NCI-H2029 treated with DMSO at 0.1 percent for 48 hours (cell line): Measurements from ENCODE around the gene RFX1.
"Not testable (repeated sequence)": the region's sequence is repeated elsewhere in the genome, so short reads cannot be mapped to it uniquely, and the experiment has no call there.

ENCODE experiments used
- DNase-seq: peaks from one replicate; lab custom pipeline; 2025; lab: John Stamatoyannopoulos, UW

The RFX1 gene

DNA sequence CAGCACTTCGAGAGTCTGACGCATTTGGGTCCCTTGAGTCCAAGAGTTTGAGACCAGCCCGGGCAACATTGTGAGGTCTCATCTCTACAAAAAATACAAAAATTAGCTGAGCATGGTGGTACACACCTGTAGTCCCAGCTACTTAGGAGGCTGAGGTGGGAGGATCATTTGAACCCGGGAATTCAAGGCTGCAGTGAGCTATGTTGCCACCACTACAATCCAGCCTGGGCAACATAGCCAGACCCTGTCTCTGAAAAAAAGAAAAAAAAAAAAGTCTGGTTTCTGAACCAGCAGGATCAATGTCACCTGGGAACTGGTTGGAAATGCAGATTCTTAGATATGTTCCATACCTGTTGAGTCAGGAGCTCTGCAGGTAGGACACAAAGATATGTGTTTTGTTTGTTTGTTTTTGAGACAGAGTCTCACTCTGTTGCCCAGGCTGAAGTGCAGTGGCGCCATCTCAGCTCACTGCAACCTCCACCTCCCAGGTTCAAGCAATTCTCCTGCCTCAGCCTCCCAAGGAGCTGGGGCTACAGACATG, 20.6 kb upstream of the RFX1 start:
- DNase-seq: not testable (repeated sequence)

DNA sequence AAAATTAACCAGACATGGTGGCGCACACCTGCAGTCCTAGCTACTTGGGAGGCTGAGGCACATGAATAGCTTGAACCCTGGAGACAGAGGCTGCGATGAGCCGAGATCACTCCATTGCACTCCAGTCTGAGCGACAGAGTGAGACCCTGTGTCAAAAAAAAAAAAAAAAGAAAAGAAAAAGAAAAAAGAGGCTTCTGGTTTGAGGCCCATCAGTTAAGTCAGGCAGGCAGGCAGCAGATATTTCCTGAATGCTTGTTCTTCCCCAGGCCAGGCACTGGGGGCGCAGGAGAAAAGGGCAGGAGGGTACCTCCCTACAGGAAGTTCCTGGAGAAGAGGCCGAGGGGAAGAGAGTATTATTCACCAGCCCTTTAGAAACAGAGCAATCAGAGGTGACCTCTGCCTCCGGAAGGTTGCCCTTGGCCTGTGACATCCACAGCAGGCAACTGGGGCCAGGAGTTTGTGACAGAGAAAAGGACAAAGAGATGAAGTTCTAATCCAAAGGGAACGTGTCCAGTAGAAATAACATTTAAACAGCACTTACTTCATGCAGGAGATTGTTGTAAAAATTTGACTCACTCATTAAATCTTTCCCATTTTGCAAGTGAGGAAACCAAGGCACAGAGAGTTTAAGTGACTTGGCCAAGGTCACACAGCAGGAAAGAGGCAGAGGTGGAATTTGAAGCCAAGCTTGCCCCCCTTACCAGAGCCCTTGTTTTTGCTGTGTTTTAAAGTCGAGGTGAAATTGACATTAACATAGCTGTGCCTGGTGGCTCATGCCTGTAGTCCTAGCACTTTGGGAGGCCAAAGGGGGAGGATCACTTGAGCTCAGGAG, 17.5 kb upstream of the RFX1 start:
- DNase-seq: no peak

DNA sequence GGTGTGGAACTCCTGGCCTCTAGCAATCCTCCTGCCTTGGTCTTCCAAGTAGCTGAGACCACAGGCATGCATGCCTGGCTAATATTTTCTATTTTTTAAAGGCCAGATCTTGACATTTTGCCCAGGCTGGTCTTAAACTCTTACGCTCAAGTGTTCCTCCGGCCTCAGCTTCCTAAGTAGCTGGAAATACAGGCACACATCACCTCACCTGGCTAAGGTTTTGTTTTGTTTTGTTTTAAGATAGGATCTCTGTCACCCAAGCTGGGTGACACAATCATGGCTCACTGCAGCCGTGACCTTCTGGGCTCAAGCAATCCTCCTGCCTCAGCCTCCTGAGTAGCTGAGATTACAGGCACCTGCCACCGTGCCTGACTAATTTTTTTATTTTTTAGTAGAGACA, 16.3 kb upstream of the RFX1 start:
- DNase-seq: no peak

DNA sequence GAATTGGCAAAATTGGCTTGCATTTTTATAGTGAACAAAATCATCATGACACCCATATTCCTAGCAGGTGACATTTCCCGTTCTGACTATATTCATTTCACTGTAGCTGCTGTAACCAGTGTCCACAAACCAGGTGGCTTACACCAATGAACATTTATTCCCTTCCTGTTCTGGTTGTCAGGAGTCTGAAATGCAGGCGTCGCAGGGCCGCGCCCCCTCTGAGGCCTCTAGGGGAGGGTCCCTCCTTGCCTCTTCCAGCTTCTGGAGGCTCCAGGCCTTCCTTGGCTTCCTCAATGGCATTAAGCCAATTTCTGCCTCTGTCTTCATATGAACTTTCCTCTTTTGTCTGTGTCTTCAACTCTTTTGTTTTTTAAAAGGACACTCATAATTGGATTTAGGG, 15.4 kb upstream of the RFX1 start:
- DNase-seq: no peak

DNA sequence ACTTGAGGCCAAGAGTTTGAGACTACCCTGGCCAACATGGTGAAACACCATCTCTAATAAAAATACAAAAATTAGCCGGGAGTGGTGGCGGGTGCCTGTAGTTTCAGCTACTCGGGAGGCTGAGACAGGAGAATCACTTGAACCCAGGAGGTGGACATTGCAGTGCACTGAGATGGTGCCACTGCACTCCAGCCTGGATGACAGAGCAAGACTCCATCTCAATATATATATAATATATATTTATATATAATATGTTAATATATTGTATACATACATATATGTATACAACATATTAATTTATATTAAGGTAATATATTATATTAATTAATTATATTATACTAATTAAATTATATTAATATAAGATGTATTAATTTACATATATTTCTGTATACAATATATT, 13.6 kb upstream of the RFX1 start:
- DNase-seq: not testable (repeated sequence)

DNA sequence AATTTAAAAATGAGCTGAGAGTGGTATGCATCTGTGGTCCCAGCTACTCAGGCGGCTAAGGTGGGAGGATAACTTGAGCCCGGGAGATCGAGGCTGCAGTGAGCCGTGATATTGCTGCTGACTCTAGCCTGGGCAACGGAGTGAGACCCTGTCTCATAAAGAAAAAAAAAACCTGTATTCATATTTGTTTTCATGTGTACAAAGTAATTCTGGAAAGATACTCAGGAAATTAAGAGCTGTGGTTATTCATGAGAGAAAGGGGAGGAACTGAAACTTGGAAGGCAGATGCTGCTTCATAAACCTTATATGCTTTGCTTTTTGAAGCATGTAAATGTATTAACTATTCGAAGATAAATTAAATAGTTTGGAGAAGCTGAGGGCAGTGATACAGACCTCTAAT, 13.0 kb upstream of the RFX1 start:
- no peak for DNase-seq

DNA sequence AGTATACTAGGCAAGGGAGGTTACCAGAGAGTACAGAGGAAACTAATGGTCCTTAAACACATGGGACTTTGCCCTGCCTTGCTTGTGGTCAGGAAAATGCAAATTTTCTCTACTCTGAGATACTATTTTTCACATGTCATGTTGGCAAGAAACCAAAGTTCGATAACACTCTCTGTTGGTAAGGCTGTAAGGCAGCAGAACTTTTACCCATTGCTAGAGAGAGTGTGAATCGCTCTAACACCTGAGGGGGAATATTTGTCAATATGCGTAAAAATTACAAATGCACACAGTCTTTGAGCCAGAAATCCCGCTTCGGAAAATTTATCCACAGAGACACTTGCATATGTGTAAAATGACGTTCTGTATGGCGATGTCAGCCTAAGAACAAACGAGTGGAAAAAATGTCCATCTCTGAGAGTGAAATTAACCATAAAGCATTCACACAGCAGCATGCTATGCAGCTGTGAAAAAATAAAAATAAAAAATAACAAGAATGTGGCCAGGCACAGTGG, 9.5 kb upstream of the RFX1 start:
- DNase-seq: no peak

DNA sequence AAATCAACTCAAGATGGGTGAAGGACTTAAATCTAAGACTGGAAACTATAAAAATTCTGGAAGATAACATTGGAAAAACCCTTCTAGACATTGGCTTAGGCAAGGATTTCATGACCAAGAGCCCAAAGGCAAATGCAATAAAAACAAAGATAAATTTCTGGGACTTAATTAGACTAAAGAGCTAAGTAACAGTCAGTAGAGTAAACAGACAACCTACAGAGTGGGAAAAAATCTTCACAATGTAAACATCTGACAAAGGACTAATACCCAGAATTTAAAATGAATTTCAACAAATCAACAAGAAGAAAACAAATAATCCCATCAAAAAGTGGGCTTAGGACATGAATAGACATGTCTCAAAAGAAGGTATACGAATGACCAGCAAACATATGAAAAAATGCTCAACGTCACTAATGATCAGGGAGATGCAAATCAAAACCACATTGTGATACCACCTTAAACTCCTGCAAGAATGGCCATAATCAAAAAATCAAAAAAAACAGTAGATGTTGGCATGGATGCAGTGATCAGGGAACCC, 6.3 kb upstream of the RFX1 start:
- DNase-seq: no peak

DNA sequence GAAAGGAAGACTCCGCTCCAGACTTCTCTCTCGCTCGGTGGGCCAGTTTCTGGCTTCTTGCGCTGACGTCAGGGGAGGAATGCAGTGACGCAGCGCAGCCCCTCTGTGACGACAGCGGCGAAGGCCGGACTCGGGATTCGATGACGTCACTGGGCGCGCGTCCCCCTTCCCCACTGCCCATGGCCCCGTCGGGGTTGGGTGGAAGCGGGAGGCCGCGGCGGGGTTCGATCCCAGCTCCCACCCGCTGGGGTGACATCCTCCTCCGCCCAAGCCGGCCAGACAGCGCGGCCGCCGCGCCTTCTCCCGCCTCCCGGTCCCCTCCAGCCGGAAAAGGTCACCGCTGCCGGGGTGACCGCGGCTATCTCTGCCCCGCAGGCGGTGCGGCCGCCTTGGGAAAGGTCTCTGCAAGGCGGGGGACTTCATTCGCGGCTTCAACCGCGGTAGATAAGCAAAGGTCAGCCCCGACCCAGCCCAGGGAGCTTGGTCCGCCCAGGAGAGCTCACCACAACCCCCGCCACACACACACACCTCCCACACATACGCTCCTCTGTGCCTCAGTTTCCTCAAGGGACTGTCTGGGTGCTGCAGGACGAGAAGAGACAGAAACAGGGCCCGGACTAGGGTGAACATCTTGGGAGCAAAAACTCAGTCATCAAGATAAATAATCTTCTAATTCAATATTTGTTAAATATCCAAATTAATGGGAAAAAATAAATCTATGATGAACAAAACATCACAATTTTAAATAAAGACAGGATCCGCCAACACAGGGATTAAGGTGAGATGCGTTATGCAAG, 844 bp upstream of the RFX1 start:
- DNase-seq: no peak

DNA sequence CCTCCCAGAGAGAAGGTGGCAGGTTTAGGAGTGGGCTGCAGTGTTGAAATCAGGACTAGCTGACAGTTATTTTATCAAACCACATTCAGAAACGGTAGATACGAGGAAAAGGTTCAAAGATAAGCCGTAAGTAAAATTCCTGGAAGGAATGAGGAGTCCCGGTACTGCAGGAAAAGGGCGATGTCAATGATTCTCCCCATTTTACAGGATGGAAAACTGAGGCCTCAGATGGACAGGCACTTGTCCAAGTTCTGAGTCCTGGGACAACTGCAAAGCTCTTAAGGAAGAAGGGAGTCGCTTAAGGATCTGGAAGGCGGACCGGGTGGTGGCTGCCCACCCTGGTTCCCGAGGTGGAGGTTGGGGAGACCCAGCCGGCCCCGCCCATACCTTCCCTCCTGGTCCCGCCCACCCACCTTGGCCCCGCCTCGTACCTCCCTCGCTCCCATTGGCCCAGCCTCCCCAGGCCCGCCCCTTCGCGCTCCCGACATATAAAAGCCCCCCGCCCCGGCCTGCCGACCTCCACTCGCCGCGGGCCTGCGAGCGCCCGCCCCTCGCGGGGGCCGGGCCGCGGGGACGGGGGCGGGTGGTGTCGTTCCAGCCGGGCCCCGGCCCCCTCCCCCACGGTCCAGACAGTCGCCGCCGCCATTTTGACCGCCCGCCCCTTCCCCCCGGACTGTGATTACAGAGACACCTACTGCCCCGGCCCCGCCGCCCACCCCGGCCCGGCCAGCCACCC, 603 bp downstream of the RFX1 start:
- no peak for DNase-seq

DNA sequence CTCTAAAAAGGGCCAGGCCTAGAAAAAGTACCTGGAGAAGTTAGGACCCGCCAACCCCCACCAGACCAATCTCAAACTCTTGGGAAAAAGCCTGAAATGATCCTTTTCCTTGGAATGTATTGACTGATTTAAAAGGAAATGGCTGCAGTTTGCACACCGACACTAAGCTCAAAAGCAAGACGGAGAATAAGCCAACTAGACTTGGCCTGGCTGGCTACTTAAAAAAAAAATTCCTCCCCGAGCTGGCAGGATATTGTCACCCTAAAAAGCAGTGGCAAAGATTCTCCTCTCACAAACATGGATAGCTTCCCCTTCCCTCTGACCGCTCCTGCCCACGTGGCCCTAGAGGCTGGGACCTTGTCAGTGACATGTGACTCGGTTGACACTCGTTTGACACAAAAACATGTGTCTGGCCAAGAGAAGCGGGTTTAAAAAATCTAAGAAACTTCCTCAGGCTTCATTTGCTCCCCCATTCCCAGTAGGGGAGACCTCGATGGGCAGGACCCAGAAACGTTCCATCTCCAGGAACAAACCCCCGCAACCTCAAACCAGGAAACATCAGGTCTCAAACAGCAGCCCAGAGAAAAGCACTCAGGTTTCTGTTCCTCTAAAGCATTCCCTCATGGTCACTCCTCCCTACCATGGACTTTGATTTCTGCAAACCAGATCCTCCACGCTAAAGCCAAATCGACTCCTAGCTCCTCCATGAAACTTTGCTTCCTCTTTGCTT, 1.3 kb downstream of the RFX1 start:
- DNase-seq: no peak

DNA sequence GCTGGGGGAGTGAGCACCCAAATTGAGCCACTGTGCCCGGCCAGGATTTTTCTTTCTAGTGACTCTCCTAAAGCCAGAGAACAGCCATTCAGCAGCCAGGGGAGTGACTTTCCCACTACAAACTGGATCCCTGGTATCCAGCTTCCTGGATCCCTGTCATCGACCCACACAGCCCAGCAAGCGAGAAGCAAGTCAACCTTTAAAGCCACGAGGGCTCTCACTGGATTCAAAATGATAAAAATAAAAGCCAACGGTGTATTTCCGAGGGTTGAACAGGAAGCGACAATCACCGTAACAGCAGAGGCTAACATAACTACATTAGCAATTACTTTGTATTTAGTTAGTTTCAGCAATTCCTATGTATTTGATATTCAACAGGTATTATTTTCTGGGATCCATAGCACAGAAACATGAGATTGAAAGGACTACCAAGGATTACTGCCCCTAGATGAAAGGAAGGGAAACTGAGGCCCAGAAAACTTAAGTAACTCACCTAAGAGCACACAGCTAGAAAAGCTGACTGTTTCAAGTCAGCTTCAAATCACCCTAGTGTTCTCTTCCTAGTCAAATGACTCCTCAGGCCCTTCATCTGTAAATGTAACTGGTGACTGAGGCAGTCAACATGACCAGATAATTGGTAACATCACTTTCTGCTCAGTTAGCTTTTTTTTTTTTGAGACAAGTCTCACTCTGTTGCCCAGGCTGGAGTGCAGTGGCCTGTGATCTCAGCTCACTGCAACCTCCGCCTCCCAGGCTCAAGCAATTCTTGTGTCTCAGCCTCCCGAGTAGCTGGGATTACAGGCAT, 2.7 kb downstream of the RFX1 start:
- no peak for DNase-seq

DNA sequence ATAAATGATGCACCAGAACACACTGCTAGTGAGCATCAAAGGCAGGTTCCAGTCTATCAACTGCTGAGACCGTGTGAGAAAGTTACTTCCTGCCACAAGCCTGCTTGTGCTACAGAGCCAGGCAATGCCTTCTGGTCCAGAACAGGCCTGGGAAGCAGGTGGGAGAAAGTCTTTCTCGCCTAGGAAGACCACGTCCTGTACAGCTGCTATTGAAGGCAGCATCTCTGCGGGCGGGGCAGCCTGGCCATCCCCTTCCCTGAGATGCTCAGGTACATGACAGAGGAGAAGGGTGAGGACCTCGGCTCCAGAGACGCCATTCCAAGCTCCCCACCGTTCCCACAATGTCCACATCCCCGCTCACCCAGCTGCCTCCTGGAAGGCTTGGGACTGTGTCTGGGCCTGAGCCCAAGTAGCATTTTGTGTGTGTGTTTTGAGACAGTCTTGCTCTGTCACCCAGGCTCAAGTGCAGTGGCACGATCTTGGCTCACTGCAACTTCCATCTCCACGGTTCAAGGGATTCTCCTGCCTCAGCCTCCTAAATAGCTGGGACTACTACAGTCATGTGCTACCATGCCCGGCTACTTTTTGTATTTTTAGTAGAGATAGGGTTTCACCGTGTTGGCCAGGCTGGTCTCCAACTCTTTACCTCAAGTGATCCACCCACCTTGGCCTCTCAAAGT, 3.4 kb downstream of the RFX1 start:
- no peak for DNase-seq

DNA sequence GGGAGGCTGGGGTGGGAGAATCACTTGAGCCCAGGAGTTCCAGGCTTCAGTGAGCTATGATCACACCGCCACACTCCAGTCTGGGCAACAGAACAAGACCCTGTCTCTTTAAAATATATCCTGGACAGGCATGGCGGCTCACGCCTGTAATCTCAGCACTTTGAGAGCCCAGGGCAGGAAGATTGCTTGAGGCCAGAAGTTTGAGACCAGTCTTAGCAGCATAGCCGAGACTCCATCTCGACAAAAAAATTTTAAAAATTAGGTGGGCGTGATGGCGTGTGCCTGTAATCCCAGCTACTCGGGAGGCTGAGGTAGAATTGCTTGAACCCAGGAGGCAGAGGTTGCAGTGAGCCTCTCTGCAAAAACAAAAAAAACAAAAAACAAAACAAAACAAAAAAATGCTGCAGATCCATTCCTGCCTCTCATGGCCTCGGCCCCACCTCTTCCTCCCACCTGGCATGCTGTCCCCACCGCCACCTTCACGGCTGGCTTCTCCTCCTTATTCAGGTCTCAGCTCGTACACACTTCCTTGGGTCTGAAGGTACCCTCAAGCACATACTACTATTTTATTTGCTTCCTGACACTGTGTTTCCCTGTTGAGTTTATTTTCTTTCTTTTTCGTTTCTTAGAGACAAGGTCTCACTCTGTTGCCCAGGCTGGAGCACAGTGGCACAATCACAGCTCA, 5.3 kb downstream of the RFX1 start:
- DNase-seq: no peak

DNA sequence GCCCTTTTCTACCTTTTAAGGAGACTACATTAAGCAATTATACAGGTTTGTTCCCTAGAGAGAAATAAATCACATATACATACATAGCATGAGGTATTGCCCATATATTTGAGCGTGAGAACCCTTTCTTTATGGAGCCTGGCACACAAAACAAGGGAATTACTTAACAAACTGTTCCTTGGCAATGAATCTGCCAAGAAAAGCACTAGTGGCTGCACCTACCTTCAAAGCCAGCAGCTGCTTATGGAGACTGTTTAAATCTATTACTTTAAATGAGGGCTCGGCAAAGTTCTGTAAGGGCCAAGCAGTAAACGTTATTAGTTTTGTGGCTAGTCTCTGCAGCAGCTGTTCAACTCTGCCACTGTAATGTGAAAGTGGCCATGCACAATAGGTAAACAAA, 7.0 kb downstream of the RFX1 start:
- DNase-seq: no peak

DNA sequence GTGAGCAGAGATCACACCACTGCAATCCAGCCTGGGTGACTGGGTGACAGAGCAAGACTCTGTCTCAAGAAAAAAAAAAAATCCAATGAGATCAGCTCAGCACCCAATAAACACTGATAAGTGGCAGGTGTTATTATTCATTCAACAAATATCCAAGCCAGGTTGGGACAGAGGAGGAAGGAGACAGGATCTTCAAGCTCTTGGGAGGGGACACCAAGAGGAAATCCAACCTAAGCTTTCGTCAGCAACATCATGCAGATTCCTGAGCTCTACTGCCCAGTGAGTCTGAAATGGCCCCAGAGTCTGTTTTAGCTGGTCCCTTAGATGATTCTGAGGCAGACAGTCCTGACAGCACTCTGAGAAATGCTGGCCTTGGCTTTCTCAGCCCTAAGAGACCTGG, 7.7 kb downstream of the RFX1 start:
- DNase-seq: no peak

DNA sequence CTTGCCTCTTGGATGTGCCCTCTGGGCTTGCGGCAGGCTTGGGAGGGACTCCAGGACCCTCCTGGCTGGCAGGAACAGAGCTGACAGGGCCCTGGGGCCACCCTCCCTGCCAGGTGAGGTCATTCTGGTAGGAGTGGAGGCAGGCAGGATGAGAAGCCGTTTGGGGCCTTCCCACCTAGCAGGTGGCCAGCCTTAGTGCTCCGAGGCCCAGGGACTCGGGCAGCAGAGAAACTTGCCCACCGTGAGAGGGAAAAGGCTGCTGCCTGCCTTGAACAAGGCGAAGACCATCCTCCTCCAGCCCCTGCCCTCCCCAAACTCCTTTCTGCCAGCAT, 8.5 kb downstream of the RFX1 start:
- DNase-seq: no peak

DNA sequence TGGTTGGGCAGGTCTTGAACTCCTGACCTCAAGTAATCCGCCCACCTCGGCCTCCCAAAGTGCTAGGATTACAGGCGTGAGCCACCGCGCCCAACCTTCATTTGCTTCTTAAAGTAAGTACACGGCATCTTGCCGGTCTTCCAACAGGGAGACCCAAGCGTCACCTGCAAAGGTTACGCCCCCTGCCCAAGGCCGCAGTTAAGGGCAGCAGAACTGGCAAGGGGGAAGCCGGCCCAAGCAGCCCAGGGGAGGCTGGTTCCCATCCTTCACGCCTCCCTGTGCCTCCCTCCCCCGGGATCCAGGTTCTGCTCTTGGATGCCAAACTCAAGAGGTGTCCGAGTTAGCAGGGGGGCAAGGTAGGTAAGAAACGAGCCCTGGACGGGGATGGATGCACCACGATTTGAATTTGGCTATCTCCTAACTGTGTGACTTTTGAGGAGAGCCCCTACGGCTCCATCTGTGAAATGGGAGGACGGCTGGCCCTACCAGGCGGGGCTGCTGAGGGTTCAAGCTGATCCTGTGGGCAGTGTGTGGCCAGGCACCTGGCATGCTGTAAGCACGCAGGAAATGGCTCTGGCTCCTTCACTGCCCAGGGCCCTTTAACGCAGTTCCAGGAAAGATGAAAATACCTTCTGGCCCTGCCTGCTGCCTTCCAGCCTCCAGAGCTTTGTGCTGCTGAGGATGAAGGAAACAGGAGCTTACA, 9.0 kb downstream of the RFX1 start:
- no peak for DNase-seq
